ENCODE data around the gene TTLL8. TPM values are rescaled to one million over a fixed set of nuclear protein-coding genes. Genes with fewer than 3 reads are reported as not detected.
A peak's percentile ranks its signal among the peaks of the same experiment; 100 is the strongest.

The TTLL8 gene
- total RNA-seq, 1 experiment from 2014 or later = not detected

DNA sequence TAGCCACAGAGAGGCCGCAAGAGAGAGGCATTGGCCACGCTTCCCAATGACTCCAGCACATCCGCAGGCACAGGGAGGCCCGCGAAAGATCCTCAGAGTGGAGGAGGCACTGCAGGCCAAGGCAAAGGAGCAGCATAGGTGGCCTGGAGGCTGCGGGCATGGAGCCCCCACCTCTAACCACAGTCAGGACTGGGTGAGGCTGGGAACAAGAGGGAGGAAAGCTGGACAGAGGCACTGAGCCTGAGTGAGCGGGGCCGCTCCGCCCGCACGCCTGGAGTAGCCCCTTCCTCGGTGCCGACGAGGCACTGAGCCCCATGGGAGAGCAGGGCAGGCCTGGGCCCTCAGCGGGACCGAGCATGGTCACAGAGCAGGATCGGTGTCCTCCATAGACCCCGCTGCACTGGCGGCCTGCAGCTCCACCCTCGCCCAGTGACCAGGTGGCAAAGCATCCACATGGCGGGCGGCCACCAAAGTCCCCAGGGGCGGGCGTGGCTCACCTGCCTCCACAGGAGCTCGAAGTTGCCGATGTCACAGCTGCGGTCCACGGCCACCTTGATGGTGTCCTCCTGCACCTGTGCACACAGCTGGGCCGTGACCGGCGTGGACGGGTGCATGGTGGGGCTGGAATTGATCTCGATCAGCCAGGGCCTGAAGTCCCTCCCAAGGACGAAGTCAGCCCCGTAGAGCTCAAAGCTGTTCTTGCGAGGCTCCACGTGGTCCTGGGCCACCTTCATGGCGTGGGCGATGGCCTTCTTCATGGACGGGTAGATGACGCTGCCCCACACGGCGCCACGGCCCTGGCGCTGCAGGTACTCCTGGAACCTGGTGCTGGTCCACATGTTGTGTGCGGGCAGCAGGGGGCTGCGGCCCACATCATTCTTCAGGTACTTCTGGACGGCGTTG, 26.7 kb downstream of the TTLL8 start (continued):
- TF ChIP-seq AFF4 (CRISPR knock-in tag; IDR thresholded peaks at IDR 0.05; ENCODE audit: borderline replicate concordance) (no peak), TEAD4 (CRISPR knock-in tag; IDR thresholded peaks at IDR 0.05) (no peak), SP1 (CRISPR knock-in tag; conservative IDR thresholded peaks at IDR 0.05) (no peak), ELF4 (CRISPR knock-in tag; IDR thresholded peaks at IDR 0.05; ENCODE audit: low read depth) (no peak), ETV6 (CRISPR knock-in tag; IDR thresholded peaks at IDR 0.05) (no peak), MXD4 (CRISPR knock-in tag; IDR thresholded peaks at IDR 0.05; ENCODE audit: borderline replicate concordance) (no peak)
- TF ChIP-seq, protein P1, sequence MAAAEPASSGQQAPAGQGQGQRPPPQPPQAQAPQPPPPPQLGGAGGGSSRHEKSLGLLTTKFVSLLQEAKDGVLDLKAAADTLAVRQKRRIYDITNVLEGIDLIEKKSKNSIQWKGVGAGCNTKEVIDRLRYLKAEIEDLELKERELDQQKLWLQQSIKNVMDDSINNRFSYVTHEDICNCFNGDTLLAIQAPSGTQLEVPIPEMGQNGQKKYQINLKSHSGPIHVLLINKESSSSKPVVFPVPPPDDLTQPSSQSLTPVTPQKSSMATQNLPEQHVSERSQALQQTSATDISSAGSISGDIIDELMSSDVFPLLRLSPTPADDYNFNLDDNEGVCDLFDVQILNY (CRISPR knock-in tag; IDR thresholded peaks at IDR 0.05) = no peak

DNA sequence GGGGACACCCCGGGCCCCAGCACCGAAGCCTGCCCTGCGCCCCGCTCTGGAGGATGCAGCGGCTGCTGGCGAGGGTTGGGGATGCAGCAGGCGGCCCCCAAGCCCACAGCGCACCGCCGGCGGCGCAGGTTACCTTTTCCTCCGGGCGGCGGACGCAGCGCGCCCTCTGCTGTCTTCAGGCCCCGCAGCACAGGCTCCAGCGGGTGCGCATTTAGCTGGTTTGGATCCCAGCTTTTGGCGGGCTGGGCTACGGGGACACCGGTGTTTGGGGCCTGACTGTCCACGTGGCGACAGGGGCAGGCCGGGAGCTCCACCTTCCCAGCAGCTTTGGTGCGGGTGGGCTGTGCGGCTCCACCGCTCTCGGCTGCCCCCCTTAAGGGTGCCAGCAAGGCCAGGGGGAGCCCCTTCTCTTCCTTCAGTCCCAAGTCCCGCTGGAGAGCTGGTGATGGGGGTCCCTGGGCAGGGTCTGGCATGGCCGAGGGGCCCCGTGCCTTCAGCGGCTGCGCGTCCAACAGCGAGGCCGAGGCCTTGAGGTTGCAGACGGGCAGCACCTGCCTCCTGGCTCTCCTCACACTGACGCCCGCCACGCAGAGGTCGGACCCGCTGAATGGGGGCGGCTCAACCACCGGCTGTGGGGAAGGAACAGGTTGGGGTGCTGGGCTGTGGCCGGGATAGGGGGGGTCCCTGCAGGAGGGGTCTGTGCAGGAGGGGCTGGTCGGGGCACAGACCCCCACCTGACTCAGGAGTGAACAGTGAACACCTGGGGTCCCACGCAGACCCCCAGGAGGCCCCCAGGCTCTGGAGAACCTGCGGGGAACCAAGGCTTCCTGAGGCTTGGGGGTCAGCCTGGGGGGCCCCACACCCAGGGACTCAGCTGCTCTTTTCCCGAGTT, 27.6 kb downstream of the TTLL8 start:
- H3K27me3 Mint-ChIP-seq (ENCODE audit: low read depth) = peaks cover 20% of the 10 kb centered on the region
- POLR2A ChIA-PET = interaction anchor here (0.5 to 1.0 kb wide), 2 partner anchors 100 to 294 kb away, joined by 4 to 8 read pairs; no protein-coding TSS in a partner anchor
- TF ChIP-seq, protein P2, sequence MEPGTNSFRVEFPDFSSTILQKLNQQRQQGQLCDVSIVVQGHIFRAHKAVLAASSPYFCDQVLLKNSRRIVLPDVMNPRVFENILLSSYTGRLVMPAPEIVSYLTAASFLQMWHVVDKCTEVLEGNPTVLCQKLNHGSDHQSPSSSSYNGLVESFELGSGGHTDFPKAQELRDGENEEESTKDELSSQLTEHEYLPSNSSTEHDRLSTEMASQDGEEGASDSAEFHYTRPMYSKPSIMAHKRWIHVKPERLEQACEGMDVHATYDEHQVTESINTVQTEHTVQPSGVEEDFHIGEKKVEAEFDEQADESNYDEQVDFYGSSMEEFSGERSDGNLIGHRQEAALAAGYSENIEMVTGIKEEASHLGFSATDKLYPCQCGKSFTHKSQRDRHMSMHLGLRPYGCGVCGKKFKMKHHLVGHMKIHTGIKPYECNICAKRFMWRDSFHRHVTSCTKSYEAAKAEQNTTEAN (CRISPR knock-in tag; IDR thresholded peaks at IDR 0.05) = 0 out of 2 replicates have a peak, but pooled peaks have one; percentile 58
- TF ChIP-seq SOX15 (CRISPR knock-in tag; IDR thresholded peaks at IDR 0.05) (no peak), NR2C2 (CRISPR knock-in tag; IDR thresholded peaks at IDR 0.05) (no peak), TEAD4 (CRISPR knock-in tag; IDR thresholded peaks at IDR 0.05) (no peak; the same call in 1 of the 2 replicates), NFE2L1 (CRISPR knock-in tag; IDR thresholded peaks at IDR 0.05) (no peak), AFF4 (CRISPR knock-in tag; IDR thresholded peaks at IDR 0.05; ENCODE audit: borderline replicate concordance) (0 out of 2 replicates have a peak, but pooled peaks have one; percentile 49)
- TF ChIP-seq, protein P3, sequence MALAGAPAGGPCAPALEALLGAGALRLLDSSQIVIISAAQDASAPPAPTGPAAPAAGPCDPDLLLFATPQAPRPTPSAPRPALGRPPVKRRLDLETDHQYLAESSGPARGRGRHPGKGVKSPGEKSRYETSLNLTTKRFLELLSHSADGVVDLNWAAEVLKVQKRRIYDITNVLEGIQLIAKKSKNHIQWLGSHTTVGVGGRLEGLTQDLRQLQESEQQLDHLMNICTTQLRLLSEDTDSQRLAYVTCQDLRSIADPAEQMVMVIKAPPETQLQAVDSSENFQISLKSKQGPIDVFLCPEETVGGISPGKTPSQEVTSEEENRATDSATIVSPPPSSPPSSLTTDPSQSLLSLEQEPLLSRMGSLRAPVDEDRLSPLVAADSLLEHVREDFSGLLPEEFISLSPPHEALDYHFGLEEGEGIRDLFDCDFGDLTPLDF (CRISPR knock-in tag; IDR thresholded peaks at IDR 0.05) = no peak
- TF ChIP-seq, protein P4, sequence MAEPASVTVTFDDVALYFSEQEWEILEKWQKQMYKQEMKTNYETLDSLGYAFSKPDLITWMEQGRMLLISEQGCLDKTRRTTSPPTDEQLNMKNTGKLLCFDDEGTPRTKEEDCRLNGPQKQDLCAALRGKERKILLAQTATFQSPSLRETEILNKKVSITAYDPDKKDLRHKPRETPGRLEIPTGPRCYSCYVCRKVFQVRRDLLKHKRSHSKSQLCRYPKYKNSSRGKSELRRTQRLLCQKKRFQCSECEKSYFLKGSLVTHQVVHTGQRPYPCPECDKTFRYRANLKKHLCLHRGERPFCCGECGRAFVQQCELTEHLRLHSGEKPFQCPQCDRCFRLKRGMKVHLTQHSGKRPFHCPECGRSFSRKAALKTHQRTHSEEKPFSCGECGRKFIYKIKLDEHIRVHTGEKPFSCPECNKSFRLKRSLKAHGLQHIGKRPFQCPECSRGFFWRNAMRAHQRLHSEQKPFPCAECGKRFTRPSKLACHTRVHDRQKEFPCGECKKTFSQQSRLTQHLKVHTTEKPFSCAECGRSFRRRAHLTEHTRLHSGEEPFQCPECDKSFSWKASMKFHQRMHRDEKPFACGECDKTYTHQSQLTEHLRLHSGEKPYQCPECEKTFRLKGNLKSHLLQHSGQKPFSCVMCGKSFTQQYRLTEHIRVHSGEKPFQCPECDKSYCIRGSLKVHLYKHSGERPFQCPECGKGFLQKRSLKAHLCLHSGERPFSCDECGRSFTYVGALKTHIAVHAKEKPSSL (CRISPR knock-in tag; conservative IDR thresholded peaks at IDR 0.05) = no peak
- TF ChIP-seq, protein P5, sequence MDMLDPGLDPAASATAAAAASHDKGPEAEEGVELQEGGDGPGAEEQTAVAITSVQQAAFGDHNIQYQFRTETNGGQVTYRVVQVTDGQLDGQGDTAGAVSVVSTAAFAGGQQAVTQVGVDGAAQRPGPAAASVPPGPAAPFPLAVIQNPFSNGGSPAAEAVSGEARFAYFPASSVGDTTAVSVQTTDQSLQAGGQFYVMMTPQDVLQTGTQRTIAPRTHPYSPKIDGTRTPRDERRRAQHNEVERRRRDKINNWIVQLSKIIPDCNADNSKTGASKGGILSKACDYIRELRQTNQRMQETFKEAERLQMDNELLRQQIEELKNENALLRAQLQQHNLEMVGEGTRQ (CRISPR knock-in tag; IDR thresholded peaks at IDR 0.05) = peak; percentile 63

More for the DNA sequence above, 27.6 kb downstream of the TTLL8 start:
- no peak overlapping the region for H3K4me3 Mint-ChIP-seq
- no peaks in the 10 kb centered on the region for H3K4me1 Mint-ChIP-seq
- peak; percentile 93 for DNase-seq (ENCODE audit: low spot score)
- H3K27ac Mint-ChIP-seq = no peak overlapping the region
- peak; percentile 93 for ATAC-seq
- no peaks in the 10 kb centered on the region for H3K36me3 Mint-ChIP-seq
- H3K9me3 Mint-ChIP-seq = no peaks in the 10 kb centered on the region
- CTCF ChIA-PET = interaction anchor here (0.5 to 3.2 kb wide), 74 partner anchors 11 to 657 kb away, joined by 3 to 75 read pairs (median 5); partner anchors contain the start of genes ALG12, CRELD2, IL17REL and MLC1

All from WTC11 (cell line).